Activated CD8-positive, alpha-beta T cell treated with anti-CD3 and anti-CD28 coated beads, Interleukin-2, amount 10 ng/mL, durations not matched to agents 7 days and 5 days (primary cell): Measurements from ENCODE around the gene SLC25A36. TPM values are rescaled to one million over a fixed set of nuclear protein-coding genes. Genes with fewer than 3 reads are reported as not detected.

Experiments
- ATAC-seq: fragments of 150-1000 bp; cut with Tn5 transposase; one replicate; pipeline ENCODE4 v1.10.0; 2021; ENCODE audit warnings: moderate library complexity
- CTCF ChIA-PET: fragments of 350-600 bp; sonication (Branson Sonifier 250); formaldehyde crosslinking; loops from one replicate; lab custom pipeline; 2021; ENCODE audit warnings: antibody characterized with exemption; lab: Charles Lee
- POLR2A ChIA-PET: fragments of 350-600 bp; sonication (Branson Sonifier 250); formaldehyde crosslinking; loops from one replicate; lab custom pipeline; 2021; ENCODE audit warnings: antibody characterized with exemption; lab: Charles Lee
- DNase-seq: peaks from one replicate; pipeline ENCODE4 v3.0.0-alpha.2; 2020
- H3K27ac Mint-ChIP-seq: one replicate; pipeline ENCODE4 v1.8.0; 2021; ENCODE audit warnings: mild to moderate bottlenecking, mixed read lengths
- H3K27me3 Mint-ChIP-seq: one replicate; pipeline ENCODE4 v1.8.0; 2021; ENCODE audit warnings: low read depth, mixed read lengths
- H3K36me3 Mint-ChIP-seq: one replicate; pipeline ENCODE4 v1.8.0; 2021; ENCODE audit warnings: low read depth, mixed read lengths
- H3K4me1 Mint-ChIP-seq: one replicate; pipeline ENCODE4 v1.8.0; 2021; ENCODE audit warnings: low read depth, mixed read lengths
- H3K4me3 Mint-ChIP-seq: one replicate; pipeline ENCODE4 v1.8.0; 2021; ENCODE audit warnings: mild to moderate bottlenecking, mixed read lengths
- H3K9me3 Mint-ChIP-seq: one replicate; pipeline ENCODE4 v1.8.0; 2022; ENCODE audit warnings: mixed read lengths; ENCODE audit not compliant: insufficient read depth
- total RNA-seq, 2 experiments: library from RNA; stranded (reverse); gene quantifications; one replicate each; pipeline ENCODE4 v1.2.3, GENCODE V29; 2021

SLC25A36 gene
- total RNA-seq, 2 experiments from 2014 or later: 39.6 to 46.0 TPM

DNA sequence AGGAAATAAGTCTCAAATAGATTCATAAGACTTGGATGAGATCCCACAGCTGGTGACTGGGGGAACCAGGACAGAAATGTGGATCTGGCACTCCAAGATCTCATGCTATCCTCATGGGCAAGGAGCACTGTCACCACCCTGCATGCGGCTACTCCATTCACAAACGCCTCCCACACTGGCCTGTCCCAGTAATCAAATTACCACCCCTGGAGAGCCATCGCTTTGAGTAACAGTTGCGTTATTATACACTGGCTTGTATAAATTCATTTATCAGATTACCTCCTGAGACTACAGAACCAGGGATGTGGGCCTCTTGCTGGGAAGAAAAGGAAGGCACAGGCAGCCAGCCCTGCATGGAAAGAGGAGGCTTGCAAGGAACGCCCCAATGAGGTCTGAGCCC, 27.9 kb upstream of the SLC25A36 start:
- POLR2A ChIA-PET: no interaction called here
- CTCF ChIA-PET: no interaction called here

DNA sequence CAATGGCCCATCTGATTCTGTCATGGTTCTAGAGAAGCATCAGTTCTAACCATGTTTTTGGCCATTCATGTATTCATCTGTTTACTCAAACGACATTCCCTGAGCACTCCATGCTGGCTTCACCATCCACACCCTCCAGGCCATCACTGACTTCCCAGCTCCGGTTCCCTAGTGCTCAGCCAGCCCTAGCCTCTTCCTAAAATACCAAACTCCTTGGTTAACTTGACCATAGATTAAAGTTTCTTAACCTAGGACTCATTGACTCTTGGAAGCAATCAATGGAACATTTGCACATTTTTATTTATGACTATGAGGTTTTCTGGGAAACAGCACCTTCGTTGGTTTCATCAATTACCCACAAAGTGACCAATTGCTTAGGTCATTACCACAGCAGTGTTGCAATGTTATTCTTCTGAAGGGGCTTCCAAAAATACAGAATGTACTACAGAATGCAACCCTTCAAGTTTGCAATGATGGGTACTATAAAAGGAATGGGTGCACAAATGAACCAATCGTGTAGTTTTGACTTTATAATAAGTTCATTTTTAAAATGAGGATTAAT, 27.2 kb upstream of the SLC25A36 start:
- POLR2A ChIA-PET: no interaction called here
- Mint-ChIP-seq H3K36me3 (no peaks in the 10 kb centered on the region), H3K4me3 (no peak overlapping the region), H3K27ac (no peak overlapping the region), H3K4me1 (no peaks in the 10 kb centered on the region), H3K9me3 (no peaks in the 10 kb centered on the region), H3K27me3 (peaks cover 11% of the 10 kb centered on the region)
- ATAC-seq: no peak
- DNase-seq: no peak
- CTCF ChIA-PET: interaction anchor here (0.7 kb wide), 1 partner anchor 994 kb away, joined by 3 read pairs; no protein-coding TSS in a partner anchor

More for the DNA sequence above, 27.9 kb upstream of the SLC25A36 start:
- H3K27ac Mint-ChIP-seq: no peak overlapping the region
- H3K4me3 Mint-ChIP-seq: no peak overlapping the region
- H3K4me1 Mint-ChIP-seq: no peaks in the 10 kb centered on the region
- H3K36me3 Mint-ChIP-seq: no peaks in the 10 kb centered on the region
- ATAC-seq (no peak), DNase-seq (no peak)
- H3K27me3 Mint-ChIP-seq: peaks cover 9% of the 10 kb centered on the region
- H3K9me3 Mint-ChIP-seq: no peaks in the 10 kb centered on the region

DNA sequence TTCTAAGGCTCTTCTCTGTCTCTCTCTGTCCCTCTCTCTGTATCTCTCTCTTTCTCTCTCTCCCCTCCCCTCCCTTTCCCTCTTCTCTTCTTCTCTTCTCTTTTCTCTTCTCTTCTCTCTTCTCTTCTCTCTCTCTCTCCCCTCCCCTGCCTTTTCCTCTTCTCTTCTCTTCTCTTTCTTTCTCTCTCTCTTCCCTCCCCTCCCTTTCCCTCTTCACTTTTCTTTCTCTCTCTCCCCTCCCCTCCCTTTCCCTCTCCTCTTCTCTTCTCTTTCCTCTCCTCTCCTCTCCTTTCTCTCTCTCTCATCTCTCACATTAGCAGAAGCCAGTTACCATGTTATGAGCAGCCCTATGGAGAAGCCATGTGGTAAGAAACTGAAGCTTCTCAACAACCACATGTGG, 25.0 kb upstream of the SLC25A36 start:
- CTCF ChIA-PET: no interaction called here
- Mint-ChIP-seq H3K27ac (no peak overlapping the region), H3K36me3 (no peaks in the 10 kb centered on the region), H3K9me3 (no peaks in the 10 kb centered on the region), H3K4me1 (no peaks in the 10 kb centered on the region), H3K27me3 (peaks cover 23% of the 10 kb centered on the region), H3K4me3 (no peak overlapping the region)
- DNase-seq (no peak), ATAC-seq (no peak)
- POLR2A ChIA-PET: interaction anchor here (0.9 kb wide), 1 partner anchor 26 kb away, joined by 4 read pairs; no protein-coding TSS in a partner anchor

DNA sequence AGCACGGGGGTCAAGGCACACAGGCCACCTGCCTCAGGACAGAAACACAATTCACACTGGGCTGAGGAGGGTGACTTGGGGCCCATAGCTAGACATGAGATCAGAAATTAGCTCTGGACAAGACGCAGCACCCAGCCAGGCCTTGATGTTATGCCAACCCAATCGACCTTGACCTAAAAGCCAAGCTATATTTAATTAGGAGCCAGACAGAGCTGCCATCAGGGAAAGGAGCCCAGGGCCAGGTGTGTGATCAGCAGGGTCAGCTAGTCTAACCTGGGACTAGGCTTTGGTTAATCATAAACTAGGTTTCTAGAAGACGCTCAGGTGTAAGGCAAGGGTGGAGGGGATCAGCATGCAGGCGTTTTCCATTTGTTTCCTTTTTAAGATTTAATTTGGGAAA, 23.9 kb upstream of the SLC25A36 start:
- H3K36me3 Mint-ChIP-seq: no peaks in the 10 kb centered on the region
- CTCF ChIA-PET: no interaction called here
- POLR2A ChIA-PET: interaction anchor here (0.8 kb wide), 1 partner anchor 24 kb away, joined by 3 read pairs; no protein-coding TSS in a partner anchor

DNA sequence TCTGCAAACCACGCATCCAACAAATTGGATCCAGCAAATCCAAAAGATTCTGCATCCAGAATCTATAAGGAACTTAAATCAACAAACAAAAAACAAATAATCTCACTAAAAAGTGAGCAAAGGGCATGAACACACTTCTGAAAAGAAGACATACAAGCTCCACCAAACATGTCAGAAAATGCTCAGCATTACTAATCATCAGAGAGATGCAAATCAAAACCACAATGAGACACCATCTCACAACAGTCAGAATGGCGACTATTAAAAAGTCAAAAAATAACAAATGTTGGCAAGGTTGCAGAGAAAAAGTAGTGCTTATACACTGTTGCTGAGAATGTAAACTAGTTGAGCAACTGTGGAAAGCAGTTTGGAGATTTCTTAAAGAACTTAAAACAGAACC, 21.6 kb upstream of the SLC25A36 start:
- Mint-ChIP-seq H3K36me3 (no peaks in the 10 kb centered on the region), H3K9me3 (no peaks in the 10 kb centered on the region)

More for the DNA sequence above, 23.9 kb upstream of the SLC25A36 start:
- H3K9me3 Mint-ChIP-seq: no peaks in the 10 kb centered on the region
- H3K4me3 Mint-ChIP-seq: no peak overlapping the region
- peaks cover 21% of the 10 kb centered on the region for H3K27me3 Mint-ChIP-seq
- DNase-seq (no peak), ATAC-seq (no peak)
- no peak overlapping the region for H3K27ac Mint-ChIP-seq
- no peaks in the 10 kb centered on the region for H3K4me1 Mint-ChIP-seq

DNA sequence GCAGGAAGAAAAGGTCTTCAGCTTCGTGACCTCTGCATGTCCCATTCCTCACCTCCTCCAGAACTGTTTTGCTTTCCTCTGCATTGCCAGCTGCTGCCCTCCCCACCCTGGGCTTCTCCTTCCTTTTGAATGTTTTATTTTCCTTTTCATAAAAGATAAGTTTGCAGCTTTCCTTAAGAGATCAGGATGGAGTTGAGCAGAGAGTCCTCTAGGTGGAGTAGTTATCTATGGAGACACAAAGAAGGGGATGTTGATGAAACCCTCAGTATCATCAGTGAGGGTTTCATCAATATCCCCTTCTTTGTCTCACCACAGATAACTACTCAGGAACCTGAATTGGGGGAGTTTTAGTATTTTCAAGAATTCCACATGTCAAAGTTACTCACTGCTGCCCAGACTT, 19.0 kb upstream of the SLC25A36 start:
- no peaks in the 10 kb centered on the region for H3K4me1 Mint-ChIP-seq
- no peak overlapping the region for H3K27ac Mint-ChIP-seq
- H3K4me3 Mint-ChIP-seq: no peak overlapping the region
- no peak for ATAC-seq
- H3K36me3 Mint-ChIP-seq: no peaks in the 10 kb centered on the region
- peaks cover 24% of the 10 kb centered on the region for H3K27me3 Mint-ChIP-seq
- DNase-seq: no peak
- H3K9me3 Mint-ChIP-seq: no peaks in the 10 kb centered on the region
- POLR2A ChIA-PET: no interaction called here
- CTCF ChIA-PET: interaction anchor here (1.0 to 1.2 kb wide), 2 partner anchors 26 to 49 kb away, joined by 3 read pairs; no protein-coding TSS in a partner anchor

More for the DNA sequence above, 21.6 kb upstream of the SLC25A36 start:
- no peak for DNase-seq
- ChIA-PET POLR2A (no interaction called here), CTCF (no interaction called here)
- Mint-ChIP-seq H3K27ac (no peak overlapping the region), H3K4me3 (no peak overlapping the region), H3K27me3 (peaks cover 17% of the 10 kb centered on the region), H3K4me1 (no peaks in the 10 kb centered on the region)
- no peak for ATAC-seq

DNA sequence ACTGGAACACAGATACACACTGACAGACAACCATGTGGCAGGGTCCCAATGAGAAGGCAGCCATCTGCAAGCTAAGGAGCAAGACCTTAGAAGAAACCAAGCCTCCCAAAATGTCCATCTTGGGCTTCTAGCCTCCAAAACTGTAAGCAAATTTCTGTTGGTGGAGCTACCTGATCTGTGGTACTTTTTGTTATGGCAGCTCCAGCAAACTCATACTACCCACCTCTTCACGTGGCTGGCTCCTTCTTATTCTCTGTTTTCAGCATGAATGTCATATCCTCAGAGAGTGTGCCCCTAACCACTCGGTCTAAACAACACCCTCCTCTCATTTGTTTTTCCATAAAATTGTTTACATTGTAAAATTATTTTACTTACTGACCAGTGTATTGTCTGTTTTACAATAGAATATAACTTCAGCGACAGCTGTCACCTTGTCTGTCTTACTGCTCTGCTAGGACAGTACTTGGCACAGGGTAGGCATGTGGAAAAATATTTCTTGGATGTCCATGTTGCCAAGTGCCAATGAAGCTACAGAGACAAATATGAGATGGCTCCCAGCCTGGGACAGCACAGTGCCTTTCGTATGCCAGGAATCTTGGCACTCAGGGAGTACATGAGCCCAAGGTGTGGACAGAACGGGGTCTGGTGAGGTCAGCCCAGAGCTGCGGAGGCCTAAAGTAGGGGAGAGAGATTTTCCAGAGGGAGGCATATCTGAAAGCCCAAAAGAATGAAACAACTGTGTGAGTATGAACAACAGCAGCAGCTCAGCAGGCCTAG, 17.4 kb upstream of the SLC25A36 start:
- DNase-seq: no peak
- Mint-ChIP-seq H3K4me3 (no peak overlapping the region), H3K27ac (no peak overlapping the region), H3K27me3 (peaks cover 27% of the 10 kb centered on the region), H3K36me3 (no peaks in the 10 kb centered on the region), H3K9me3 (no peaks in the 10 kb centered on the region), H3K4me1 (no peaks in the 10 kb centered on the region)
- no peak for ATAC-seq
- CTCF ChIA-PET: no interaction called here
- POLR2A ChIA-PET: no interaction called here

DNA sequence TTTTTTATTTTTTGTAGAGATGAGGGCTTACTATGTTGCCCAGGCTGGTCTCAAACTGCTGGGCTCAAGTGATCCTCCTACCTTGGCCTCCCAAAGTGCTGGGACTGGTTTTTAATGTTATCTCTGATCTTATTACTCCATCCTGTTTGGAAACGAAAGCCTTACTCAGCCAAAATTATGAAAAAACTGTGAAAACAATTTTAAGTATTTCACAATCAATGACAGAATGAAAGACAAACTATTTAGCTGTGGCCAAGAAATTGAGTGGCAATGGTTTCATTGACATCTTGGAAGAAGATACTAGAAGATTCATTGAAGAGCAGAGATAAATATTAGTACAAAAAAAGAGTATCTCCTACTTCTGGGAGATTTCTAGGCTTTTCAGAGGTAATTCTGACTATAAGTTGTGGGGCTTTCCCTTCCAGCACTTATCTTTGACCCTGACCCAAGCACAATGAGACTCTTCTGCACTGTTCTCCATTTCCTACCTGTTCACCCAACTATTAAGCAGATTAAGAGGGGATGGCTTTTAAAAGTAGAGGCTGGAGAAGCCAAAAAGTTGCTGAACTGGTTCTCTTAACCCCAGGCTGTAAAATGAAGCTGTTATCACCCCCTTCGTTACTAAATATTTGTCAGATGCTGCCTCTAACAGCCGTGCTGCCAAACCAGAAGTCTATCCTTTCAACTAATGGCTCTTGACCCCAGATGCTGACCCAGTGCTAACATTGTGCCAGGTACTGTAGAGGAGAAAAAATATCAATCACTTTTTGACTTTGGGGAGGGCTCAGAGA, 14.2 kb upstream of the SLC25A36 start:
- DNase-seq (no peak), ATAC-seq (no peak)
- H3K4me1 Mint-ChIP-seq: no peaks in the 10 kb centered on the region
- H3K4me3 Mint-ChIP-seq: no peak overlapping the region
- peaks cover 25% of the 10 kb centered on the region for H3K27me3 Mint-ChIP-seq
- CTCF ChIA-PET: no interaction called here
- POLR2A ChIA-PET: interaction anchor here (0.5 kb wide), 1 partner anchor 16 kb away, joined by 3 read pairs; no protein-coding TSS in a partner anchor
- no peaks in the 10 kb centered on the region for H3K36me3 Mint-ChIP-seq
- H3K9me3 Mint-ChIP-seq: no peaks in the 10 kb centered on the region
- H3K27ac Mint-ChIP-seq: no peak overlapping the region

DNA sequence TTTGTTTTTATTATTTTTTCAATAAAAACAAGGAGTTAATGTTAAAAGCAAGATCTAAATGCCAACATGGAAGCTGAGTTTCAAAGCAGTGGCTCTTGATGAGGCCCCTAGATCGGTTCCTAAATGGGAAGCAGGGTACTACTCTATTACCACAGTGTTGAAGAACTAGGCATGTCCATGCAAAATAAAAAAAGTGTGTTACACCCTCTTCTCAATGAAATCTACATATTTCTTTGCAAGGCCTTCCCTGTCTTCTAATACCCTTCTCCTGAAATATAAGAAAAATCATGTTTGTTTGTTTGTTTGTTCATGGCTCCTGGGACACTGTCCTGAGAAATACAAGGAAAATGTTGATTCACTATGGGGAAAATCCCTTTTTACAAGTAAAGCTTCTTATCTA, 12.2 kb upstream of the SLC25A36 start:
- no peaks in the 10 kb centered on the region for H3K36me3 Mint-ChIP-seq
- peaks cover 25% of the 10 kb centered on the region for H3K27me3 Mint-ChIP-seq
- ATAC-seq (no peak), DNase-seq (no peak)
- H3K9me3 Mint-ChIP-seq: no peaks in the 10 kb centered on the region
- no peak overlapping the region for H3K27ac Mint-ChIP-seq
- H3K4me3 Mint-ChIP-seq: no peak overlapping the region
- no peaks in the 10 kb centered on the region for H3K4me1 Mint-ChIP-seq
- ChIA-PET POLR2A (no interaction called here), CTCF (no interaction called here)

DNA sequence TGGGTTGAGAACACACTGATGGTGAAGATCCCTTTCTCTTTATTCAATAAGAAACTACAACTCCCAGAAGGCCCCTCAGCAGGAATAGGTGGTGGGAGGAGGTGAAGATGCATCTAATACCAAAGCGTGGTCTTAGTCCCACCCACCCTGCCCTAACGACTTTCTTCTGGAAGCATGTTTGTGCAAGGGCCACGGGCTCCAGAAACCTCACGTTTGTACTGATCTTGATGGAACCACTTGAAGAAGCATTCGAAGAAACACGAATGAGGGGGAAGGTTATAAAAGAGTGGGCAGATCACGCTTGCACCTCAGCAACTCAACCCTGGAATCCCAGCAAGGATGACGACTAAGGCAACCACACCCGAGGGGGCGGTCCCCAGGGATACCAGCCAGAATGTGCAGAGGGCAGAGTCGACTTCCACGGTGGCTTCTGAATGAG, 10.6 kb upstream of the SLC25A36 start:
- ChIA-PET CTCF (no interaction called here), POLR2A (no interaction called here)
- Mint-ChIP-seq H3K36me3 (peaks cover 2% of the 10 kb centered on the region), H3K4me3 (no peak overlapping the region), H3K9me3 (no peaks in the 10 kb centered on the region), H3K27me3 (peaks cover 26% of the 10 kb centered on the region), H3K4me1 (no peaks in the 10 kb centered on the region), H3K27ac (no peak overlapping the region)
- ATAC-seq (no peak), DNase-seq (no peak)

DNA sequence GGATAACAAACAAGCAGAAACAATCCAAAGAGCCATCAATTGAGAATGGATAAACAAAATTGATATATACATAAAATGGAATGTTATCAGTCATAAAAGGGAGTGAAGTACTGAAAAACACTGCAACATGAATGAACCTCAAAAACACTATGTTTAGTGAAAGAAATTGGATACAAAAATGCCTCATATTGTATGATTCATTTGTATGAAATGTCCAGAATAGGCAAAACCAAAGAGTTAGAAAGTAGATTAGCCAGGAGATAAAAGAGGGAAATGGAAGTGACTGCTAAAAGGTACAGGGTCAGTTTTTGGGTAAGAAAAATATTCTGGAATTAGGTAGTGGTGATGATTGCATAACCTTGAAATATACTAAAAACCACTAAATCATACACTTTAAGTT, 9.8 kb upstream of the SLC25A36 start:
- Mint-ChIP-seq H3K4me1 (no peaks in the 10 kb centered on the region), H3K27me3 (peaks cover 28% of the 10 kb centered on the region), H3K9me3 (no peaks in the 10 kb centered on the region), H3K27ac (no peak overlapping the region), H3K4me3 (no peak overlapping the region), H3K36me3 (peaks cover 2% of the 10 kb centered on the region)
- no peak for DNase-seq
- ChIA-PET CTCF (no interaction called here), POLR2A (no interaction called here)
- no peak for ATAC-seq
